HG02973 (cell line): ENCODE measurements around the gene RHAG.

Experiments
- ATAC-seq: cut with Tn5 transposase; IDR thresholded peaks from one replicate; pipeline ENCODE4 v1.9.1; 2021; ENCODE audit warnings: moderate library complexity; ENCODE audit not compliant: unreplicated experiment

The RHAG gene

DNA sequence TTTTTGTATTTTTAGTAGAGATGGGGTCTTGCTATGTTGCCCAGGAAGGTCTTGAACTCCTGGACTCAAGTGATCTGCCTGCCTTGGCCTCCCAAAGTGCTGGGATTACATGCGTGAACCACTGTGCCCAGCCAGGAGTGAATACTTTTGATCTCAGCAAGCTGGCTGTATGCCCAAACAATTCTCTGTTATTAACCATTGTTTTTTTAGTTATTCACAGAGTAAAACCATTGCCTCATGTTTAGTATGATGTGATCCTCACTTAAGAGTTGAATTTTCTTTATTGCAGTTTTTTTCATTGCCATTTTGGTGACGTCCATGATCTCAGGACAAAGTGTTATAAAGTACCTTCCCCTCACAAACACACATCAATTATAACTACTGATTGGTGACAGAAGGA lies 71.4 kb downstream of the RHAG start:
- no peak for ATAC-seq

DNA sequence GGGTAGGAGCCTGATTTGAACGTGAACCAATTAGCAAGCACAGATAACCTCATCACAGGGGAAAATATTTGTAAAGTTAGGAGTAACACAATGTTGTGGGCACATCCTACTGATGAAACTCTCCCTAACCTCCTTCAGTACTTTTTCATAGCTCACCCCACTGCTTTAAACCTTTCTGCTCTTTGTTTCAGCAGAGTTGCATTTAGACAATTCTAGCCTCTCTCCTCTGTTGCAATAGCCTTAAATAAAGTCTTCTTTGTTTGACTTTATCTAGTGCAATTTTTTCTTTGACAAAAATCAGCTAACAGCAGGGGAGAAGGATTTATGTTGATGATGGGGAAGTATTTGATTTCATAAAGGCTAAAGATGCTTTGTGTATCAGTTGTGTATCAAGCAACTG lies 72.1 kb downstream of the RHAG start:
- no peak for ATAC-seq

DNA sequence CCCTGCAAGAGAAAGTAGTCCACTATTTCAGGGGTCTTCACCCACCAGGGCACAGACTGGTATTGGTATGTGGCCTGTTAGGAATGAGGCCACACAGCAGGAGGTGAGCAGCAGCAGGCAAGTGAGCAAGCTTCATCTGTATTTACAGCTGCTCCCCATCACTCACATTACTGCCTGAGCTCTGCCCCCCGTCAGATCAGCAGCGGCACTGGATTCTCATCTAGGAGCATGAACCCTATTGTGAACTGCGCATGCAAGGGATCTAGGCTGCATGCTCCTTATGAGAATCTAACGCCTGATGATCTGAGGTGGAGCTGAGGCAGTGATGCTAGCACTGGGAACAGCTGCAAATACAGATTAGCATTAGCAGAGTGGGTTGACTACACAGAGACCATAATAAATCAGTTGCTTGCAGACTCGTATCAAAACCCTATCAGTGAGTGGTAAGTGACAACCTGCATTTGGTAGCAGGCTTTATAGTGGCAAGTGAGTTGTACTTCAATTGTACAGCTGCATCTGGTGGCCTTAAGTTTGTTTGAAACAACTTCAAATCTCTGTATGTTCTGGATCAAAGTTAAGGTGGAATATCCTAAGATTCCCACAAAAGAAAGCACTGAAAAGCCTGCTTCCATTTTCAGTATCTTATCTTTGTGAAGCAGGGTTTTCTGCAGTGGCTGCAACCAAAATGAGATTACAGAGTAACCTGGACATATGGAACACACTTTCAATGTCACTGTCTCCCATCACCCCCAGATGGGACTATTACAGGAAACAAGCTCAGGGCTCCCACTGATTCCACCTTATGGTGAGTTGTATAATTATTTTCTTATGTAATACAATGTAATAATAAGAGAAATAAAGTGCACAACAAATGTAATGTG lies 73.4 kb downstream of the RHAG start:
- no peak for ATAC-seq

DNA sequence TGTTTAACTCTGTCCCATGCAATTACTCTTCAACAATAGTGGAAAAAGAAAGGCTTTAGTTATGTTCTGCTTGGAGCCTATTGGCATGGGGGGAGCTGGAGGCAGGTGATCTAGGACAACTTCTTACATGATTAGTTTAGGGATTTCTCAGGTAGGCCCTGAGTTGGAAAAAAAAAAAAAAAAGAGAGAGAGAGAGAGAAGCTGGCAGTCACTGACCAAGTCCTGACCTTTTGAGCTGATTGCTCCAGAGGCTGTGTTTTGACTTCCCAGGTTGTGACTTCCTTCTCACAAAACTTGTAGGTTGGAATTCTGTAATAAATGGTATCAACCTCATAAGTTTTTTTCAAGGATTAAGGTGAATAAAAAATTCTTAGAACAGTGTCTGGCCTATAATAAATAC lies 78.4 kb downstream of the RHAG start:
- ATAC-seq, result no peak

DNA sequence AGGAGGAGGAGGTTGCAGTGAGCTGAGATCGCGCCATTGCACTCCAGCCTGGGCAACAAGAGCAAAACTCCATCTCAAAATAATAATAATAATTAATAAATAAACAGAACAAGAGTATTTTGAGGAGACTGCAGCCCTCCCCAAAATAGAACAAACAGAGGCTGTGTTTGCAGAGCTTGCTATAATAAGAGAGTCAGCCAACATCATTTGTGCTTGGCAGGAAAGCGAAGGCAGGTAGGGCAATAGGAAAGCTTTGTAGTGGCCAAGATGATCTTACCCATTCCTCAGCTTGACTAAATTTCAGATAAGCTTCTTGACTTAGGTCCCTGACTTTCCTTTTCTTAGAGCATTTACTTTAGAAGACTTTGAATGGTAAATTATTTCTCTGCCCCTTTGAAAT lies 79.5 kb downstream of the RHAG start:
- ATAC-seq, result no peak

DNA sequence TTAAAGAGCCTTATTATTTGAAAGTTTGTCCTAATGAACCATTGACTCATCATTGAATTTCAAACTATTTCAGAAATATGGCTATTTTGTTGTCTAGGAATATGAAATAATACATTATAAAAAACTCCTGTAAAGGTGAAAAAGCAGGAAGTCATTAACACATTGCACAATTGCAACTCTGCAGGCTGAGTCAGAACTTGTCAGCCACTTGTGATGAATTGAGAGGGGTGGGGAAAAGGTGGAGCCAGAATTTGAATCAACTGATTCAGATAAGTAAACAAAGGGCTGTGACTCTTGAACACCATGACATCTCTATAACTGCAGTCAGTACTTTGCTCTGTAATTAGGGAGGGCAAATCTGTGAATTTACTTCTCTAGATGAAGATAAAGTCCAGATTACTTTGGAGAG lies 80.2 kb downstream of the RHAG start:
- ATAC-seq, result no peak

DNA sequence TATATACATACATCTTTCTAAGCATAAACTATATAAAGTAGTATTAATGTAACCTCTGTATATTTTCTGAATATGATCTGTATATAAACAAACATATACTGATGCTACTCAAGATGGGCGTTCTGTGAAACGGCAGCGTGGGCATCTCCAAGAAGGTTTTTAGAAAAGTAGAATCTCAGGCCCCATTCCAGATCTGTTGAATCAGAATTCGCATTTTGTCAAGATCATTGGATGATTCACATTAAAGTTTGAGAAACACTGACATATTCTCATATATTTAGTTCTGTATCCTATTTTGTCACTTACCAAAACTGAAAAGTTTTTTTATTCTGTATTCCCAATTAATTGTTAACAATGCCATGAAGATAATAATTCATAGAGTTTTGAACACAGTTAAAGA lies 80.7 kb downstream of the RHAG start:
- ATAC-seq, result no peak
